ENCODE data around the gene STRIP2.
"Not testable (repeated sequence)": the region's sequence is repeated elsewhere in the genome, so short reads cannot be mapped to it uniquely, and the experiment has no call there.

The STRIP2 gene

DNA sequence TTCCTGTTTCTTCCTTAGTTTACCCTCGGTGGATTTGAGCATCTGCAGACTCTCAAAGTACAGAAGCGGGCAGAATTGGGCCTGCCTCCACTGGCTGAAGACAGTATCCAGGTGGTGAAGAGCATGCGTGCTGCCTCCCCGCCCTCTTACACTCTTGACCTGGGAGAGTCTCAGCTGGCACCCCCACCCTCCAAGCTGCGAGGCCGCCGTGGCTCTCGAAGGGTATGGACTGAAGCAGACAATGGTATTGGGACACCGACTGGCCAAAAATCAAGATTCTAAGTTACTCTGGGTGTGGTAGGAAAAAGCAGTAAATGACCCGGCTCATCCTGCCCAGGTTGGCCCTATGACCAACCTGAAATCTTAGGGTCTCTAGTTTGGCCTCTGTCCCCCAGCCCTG is 22.2 kb downstream of the STRIP2 start:
- no peak for DNase-seq

- no peak for DNase-seq
These were observed 22.9 kb downstream of the STRIP2 start for GRCh38 chr7:129457101-129457500.

DNA sequence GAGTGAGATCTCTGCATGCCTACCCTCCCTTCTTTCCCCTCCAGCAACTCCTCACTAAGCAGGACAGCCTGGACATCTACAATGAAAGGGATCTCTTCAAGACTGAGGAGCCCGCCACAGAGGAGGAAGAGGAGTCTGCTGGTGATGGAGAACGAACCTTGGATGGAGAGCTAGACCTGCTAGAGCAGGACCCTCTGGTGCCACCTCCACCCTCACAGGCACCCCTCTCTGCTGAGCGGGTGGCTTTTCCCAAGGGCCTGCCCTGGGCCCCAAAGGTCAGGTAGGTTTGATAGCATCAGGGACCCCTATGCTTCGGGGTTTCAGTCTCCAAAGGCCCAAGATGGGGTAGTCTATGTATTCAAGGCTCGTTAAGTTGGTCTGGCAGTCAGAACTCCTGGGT is 23.9 kb downstream of the STRIP2 start:
- DNase-seq, result no peak

- no peak for DNase-seq
These were observed 27.6 kb downstream of the STRIP2 start for GRCh38 chr7:129461809-129462208.

DNA sequence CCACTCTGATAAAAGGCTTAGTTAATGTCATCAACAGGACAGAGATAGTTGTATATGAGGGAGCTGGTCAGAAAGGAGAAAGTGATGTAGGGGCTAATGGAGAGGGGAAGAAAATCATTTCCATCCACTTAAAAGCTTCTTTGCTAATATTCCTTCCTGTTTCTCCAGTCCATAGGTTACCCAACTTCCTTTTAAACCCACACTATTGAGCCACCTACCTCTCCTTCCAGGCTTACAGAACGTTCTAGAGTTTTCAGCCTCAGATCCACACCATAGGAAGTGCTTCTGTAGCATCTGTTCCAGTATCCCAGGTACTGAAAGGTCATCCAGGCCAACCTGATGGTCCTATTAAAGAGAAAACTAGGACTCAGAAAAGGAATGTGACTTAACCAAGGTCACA is 28.2 kb downstream of the STRIP2 start:
- DNase-seq, result no peak

- no peak for DNase-seq
These were observed 30.0 kb downstream of the STRIP2 start for GRCh38 chr7:129464194-129464593.

DNA sequence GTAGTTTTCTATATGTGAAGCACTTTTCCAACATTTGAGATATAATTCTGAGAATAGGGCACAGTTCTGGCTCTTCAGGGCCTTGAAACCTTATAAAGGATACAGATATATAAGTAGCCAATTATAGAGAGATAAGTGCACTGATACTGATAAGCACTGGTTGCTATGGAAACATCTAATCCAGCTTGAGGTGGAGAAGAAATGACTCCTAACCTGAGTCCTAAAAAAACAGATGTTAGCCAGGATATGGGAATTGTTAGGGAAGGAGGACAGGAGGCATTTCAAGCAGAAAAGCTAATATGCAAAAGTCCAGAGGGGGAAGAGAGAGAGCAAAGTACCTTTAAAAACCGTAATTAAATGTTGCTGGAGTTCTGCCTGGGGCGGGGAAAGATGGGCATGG is 30.8 kb downstream of the STRIP2 start:
- DNase-seq, result no peak

GRCh38 chr7:129466796-129467195 is 32.6 kb downstream of the STRIP2 start:
- no peak for DNase-seq

DNA sequence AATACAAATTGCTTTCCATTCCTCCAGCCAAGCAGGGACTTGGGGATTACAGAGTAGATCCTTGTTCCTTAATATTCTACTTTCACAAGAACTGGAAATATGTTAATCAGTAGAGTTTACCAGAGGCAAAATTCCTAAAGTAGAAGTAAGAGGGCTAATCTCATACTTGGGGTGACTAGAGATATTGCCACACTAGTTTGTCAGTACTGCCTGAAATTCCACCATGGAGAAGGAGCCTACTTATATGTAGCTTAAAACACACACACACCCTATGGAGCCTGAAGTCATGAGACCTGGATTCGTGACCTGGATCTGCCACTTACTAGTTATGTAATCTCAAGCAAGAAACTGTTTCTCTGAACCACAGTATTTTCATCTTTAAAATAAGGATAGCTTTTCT is 33.9 kb downstream of the STRIP2 start:
- no peak for DNase-seq

DNA sequence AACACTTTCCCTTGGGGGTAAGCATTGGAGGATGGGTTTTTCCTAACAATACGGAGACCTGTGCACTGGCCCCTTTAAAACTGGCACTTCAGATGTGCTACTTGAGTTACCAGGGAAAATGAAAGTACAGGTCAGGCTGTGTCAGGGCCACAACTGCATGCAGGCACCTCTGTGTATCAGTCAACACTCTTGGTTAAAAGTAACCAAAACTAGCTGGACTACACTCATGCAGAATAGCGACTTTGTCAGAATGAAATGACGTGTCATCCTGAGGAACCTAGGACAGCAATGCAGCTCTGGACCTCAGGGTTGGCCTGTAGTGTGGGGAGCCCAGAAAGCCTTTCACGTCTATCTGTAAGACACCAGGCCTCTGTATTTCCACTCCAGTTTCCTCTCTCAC is 34.3 kb downstream of the STRIP2 start:
- no peak for DNase-seq

DNA sequence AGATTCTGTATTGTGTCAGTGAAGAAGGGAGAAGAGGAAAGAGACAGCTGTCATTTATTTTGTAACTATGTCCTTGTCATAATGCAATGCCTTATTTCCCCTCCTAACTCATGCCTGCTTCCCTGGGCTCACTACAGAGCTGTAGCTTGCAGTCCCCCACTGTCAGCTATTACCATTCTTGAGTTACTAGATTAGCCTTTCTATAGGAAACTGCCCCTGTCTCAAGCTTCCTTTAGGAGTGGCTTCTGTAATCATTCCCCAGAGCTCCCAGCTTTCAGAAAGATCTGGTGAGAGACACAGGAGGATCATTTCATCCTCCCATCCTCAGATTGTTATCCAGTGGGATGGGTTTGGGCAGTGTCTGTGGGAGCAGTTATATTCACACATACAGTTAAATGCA is 35.7 kb downstream of the STRIP2 start:
- DNase-seq, result no peak

GRCh38 chr7:129470411-129470810 is 36.2 kb downstream of the STRIP2 start:
- DNase-seq, result no peak

GRCh38 chr7:129471402-129471827 is 37.2 kb downstream of the STRIP2 start:
- no peak for DNase-seq

DNA sequence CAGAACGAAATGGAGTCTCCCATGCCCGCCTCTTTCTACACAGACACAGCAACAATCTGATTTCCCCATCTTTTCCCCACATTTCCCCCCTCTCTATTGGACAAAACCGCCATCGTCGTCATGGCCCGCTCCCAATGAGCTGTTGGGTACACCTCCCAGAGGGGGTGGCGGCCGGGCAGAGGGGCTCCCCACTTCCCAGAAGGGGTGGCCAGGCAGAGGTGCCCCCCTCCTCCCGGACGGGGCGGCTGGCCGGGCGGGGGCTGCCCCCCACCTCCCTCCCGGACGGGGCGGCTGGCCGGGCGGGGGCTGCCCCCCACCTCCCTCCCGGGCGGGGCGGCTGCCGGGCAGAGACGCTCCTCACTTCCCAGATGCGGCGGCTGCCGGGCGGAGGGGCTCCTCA is 41.7 kb downstream of the STRIP2 start:
- not testable (repeated sequence) for DNase-seq

GRCh38 chr7:129476398-129476797 is 42.2 kb downstream of the STRIP2 start:
- not testable (repeated sequence) for DNase-seq

- DNase-seq, result no peak
These were observed 45.6 kb downstream of the STRIP2 start for GRCh38 chr7:129479831-129480230.

DNA sequence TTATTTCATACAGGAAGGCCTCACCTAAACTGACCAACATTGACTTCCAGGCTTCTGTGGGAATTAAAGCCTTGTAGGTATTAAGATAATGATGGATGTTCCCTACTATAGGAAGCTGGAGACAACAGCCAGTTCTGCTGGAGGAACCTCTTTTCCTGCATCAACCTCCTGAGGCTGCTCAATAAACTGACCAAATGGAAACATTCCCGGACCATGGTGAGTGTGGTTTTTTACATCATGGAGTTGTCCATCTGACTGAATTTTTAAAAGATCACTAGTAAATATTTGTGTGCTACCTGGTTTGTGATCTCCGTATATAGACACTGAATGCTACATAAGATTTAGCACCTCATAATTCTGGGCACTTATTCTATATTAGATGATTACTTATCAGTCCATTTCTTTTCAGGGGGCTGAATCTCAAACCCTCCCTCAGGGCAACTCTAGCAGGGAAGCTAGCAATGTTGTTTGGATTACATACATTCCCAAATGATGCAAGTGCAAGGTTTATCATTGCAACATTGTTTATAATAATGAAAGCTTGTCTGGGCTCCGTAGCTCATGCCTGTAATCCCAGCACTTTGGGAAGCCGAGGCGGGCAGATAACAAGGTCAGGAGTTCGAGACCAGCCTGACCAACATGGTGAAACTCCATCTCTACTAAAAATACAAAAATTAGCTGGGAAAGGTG is 46.6 kb downstream of the STRIP2 start:
- no peak for DNase-seq

- DNase-seq, result not testable (repeated sequence)
These were observed 47.1 kb downstream of the STRIP2 start for GRCh38 chr7:129481376-129481775.

DNA sequence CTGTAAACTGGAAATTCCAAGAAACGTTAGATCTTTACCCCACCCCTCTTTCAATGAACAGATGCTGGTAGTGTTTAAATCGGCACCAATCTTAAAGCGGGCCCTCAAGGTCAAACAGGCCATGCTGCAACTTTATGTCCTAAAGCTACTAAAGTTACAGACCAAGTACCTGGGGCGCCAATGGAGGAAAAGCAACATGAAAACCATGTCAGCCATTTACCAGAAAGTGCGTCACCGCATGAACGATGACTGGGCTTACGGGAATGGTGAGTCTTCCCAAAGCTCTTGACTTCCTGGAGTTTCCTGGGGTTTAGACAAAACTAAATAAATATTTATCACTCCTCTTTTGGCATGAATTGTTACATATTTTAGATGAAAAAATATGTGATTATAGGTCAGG is 48.5 kb downstream of the STRIP2 start:
- DNase-seq, result no peak

- no peak for DNase-seq
These were observed 55.3 kb downstream of the STRIP2 start for GRCh38 chr7:129489491-129489890.

GRCh38 chr7:129492391-129492790 is 58.2 kb downstream of the STRIP2 start:
- no peak for DNase-seq

DNA sequence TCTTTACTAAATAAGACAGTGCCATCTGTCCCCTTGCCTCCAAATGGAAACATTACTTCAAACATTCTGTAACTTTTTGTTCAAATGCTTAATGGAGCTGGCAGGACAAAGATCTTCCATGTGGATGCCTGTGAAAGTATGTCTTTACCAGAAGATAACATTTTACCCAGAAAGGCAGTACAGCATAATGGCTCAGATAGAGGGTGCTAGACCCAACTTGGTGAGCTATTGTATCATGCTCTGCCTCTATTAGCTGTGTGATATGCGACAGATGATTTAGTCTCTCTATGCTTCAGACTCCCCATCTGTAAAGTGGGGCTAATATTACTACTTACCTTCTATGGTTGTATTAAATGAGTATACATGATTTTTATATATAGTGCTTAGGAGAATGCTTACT is 59.3 kb downstream of the STRIP2 start:
- peak; percentile 48 for DNase-seq

DNA sequence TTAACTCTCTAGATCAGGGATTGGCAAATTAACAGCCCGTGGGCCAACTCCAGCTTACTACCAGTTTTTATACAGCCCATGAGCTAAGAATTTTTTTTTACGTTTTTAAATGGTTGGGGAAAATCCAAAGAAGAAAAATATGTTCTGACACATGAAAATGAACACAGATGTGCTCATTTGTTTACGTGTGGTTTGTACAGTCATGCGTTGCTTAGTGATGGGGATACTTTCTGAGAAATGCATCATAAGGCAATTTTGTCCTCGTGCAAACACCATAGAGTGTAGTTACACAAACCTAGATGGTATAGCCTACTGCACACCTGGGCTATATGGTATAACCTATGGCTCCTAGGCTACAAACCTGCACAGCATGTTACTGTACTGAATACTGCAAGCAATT is 59.8 kb downstream of the STRIP2 start:
- no peak for DNase-seq

- DNase-seq, result peak; percentile 58
These were observed 61.8 kb downstream of the STRIP2 start for GRCh38 chr7:129495987-129496386.

GRCh38 chr7:129496653-129497052 is 62.4 kb downstream of the STRIP2 start:
- DNase-seq, result no peak

Measured in OCI-M1 (cell line).